Epithelial cell of proximal tubule (primary cell): ENCODE measurements around the gene OXSM. TPM values are rescaled to one million over a fixed set of nuclear protein-coding genes. Genes with fewer than 3 reads are reported as not detected.

ENCODE experiments used
- DNase-seq: peaks from one replicate; pipeline ENCODE4 v3.0.0-alpha.2; 2011; ENCODE audit warnings: low read depth
- H3K4me3 ChIP-seq: 2 replicates; pipeline ENCODE4 v1.5.1; 2011; ENCODE audit warnings: low read depth, mild to moderate bottlenecking, low read length
- CTCF ChIP-seq: conservative IDR thresholded peaks from 2 replicates; pipeline ENCODE4 v1.5.1; 2012; ENCODE audit warnings: low read depth, mild to moderate bottlenecking, low read length
- total RNA-seq: library from RNA; depleted of rRNA; stranded (reverse); fragments of >200 nt; gene quantifications from 2 replicates; pipeline ENCODE4 v1.2.3, GENCODE V29; 2015

Gene OXSM
- total RNA-seq, 1 donor from 2014 or later = 7.8 TPM

GRCh38 chr3:25801786-25802185, 11.9 kb downstream of the OXSM start:
- TF ChIP-seq CTCF = no peak
- no peak for DNase-seq
- no peak overlapping the region for H3K4me3 ChIP-seq

- no peak for TF ChIP-seq CTCF
- DNase-seq = no peak
- no peak overlapping the region for H3K4me3 ChIP-seq
Measured at GRCh38 chr3:25803833-25804232, 13.9 kb downstream of the OXSM start.

GRCh38 chr3:25804676-25805075, 14.8 kb downstream of the OXSM start:
- TF ChIP-seq CTCF = no peak
- no peak overlapping the region for H3K4me3 ChIP-seq
- no peak for DNase-seq

GRCh38 chr3:25812644-25813043, 22.8 kb downstream of the OXSM start:
- no peak overlapping the region for H3K4me3 ChIP-seq
- no peak for TF ChIP-seq CTCF
- no peak for DNase-seq

GRCh38 chr3:25817107-25817506, 27.2 kb downstream of the OXSM start:
- no peak overlapping the region for H3K4me3 ChIP-seq
- TF ChIP-seq CTCF = no peak
- DNase-seq = no peak

- no peak overlapping the region for H3K4me3 ChIP-seq
- no peak for DNase-seq
- no peak for TF ChIP-seq CTCF
Measured at GRCh38 chr3:25817638-25818037, 27.7 kb downstream of the OXSM start.

GRCh38 chr3:25818335-25818734, 28.4 kb downstream of the OXSM start:
- no peak for TF ChIP-seq CTCF
- no peak overlapping the region for H3K4me3 ChIP-seq
- DNase-seq = no peak
